Myocyte (in vitro differentiated cells): ENCODE measurements around the gene TMEM271. TPM values are rescaled to one million over a fixed set of nuclear protein-coding genes. Genes with fewer than 3 reads are reported as not detected.
A peak's percentile ranks its signal among the peaks of the same experiment; 100 is the strongest.

Experiments
- DNase-seq: peaks from one replicate; pipeline ENCODE4 v3.0.0-alpha.2; 2012; ENCODE audit warnings: low read depth
- total RNA-seq: library from RNA; depleted of rRNA; stranded (reverse); fragments of >200 nt; gene quantifications from 2 replicates; pipeline ENCODE4 v1.2.3, GENCODE V29; 2014

The TMEM271 gene
- total RNA-seq, 1 donor from 2014 or later = not detected

GRCh38 chr4:535181-535923, 40.7 kb downstream of the TMEM271 start:
- no peak for DNase-seq

GRCh38 chr4:534576-535151, 41.4 kb downstream of the TMEM271 start:
- DNase-seq = no peak

GRCh38 chr4:534101-534575, 42.0 kb downstream of the TMEM271 start:
- DNase-seq = no peak

GRCh38 chr4:533318-534100, 42.6 kb downstream of the TMEM271 start:
- DNase-seq = no peak

GRCh38 chr4:532588-533317, 43.3 kb downstream of the TMEM271 start:
- no peak for DNase-seq

- no peak for DNase-seq
Measured at GRCh38 chr4:531721-532565, 44.2 kb downstream of the TMEM271 start.

GRCh38 chr4:531076-531475, 45.0 kb downstream of the TMEM271 start:
- no peak for DNase-seq

- no peak for DNase-seq
Measured at GRCh38 chr4:530017-530781, 45.9 kb downstream of the TMEM271 start.

GRCh38 chr4:529563-529962, 46.5 kb downstream of the TMEM271 start:
- no peak for DNase-seq

- peak; percentile 19 for DNase-seq
Measured at GRCh38 chr4:528835-529234, 47.3 kb downstream of the TMEM271 start.

- no peak for DNase-seq
Measured at GRCh38 chr4:528296-528695, 47.8 kb downstream of the TMEM271 start.

- no peak for DNase-seq
Measured at GRCh38 chr4:526971-527460, 49.1 kb downstream of the TMEM271 start.

GRCh38 chr4:526189-526909, 49.7 kb downstream of the TMEM271 start:
- DNase-seq = no peak

GRCh38 chr4:525660-526059, 50.4 kb downstream of the TMEM271 start:
- DNase-seq = no peak

GRCh38 chr4:524196-524595, 51.9 kb downstream of the TMEM271 start:
- DNase-seq = no peak
